Measurements from ENCODE around the gene WDR88. TPM values are rescaled to one million over a fixed set of nuclear protein-coding genes. Genes with fewer than 3 reads are reported as not detected.
"Not testable (repeated sequence)": the region's sequence is repeated elsewhere in the genome, so short reads cannot be mapped to it uniquely, and the experiment has no call there.

The WDR88 gene
- total RNA-seq, 3 donors from 2014 or later, result not detected

DNA sequence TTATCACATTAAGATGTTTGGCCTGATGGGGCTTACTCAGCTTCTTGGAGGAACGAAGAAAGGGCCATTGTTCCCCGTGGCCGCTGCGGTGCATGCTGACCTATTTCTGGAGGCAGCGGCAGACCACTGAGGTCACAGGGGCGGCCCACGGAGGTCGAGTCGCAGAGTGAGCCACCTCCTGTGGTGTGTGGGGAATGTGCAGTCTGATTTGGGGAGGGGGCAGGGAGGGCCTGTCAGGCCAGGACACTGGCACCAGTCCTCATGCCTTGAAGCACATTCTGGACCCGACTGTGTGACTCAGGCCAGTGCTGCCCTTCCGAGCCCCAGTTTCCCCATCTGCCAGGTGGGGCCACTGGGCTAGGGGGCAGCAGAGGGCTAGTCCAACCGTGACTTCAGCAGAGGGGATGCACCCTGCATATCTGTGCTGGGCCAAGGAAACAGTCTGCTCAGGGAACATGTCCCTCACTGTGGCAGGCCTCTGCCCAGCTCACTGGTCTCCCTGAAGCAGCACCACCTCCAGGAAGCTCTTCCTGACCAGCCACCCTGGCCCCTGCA is 87.4 kb downstream of the WDR88 start:
- Histone ChIP-seq H3K27ac (no peak overlapping the region), H3K36me3 (no peaks in the 10 kb centered on the region), H3K4me3 (no peak overlapping the region), H3K27me3 (no peaks in the 10 kb centered on the region), H3K4me1 (no peaks in the 10 kb centered on the region), H3K9me3 (no peaks in the 10 kb centered on the region)
- no peak for DNase-seq (ENCODE audit: low spot score in 2 of 2)
- TF ChIP-seq, protein P1, sequence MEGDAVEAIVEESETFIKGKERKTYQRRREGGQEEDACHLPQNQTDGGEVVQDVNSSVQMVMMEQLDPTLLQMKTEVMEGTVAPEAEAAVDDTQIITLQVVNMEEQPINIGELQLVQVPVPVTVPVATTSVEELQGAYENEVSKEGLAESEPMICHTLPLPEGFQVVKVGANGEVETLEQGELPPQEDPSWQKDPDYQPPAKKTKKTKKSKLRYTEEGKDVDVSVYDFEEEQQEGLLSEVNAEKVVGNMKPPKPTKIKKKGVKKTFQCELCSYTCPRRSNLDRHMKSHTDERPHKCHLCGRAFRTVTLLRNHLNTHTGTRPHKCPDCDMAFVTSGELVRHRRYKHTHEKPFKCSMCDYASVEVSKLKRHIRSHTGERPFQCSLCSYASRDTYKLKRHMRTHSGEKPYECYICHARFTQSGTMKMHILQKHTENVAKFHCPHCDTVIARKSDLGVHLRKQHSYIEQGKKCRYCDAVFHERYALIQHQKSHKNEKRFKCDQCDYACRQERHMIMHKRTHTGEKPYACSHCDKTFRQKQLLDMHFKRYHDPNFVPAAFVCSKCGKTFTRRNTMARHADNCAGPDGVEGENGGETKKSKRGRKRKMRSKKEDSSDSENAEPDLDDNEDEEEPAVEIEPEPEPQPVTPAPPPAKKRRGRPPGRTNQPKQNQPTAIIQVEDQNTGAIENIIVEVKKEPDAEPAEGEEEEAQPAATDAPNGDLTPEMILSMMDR (IDR thresholded peaks at IDR 0.05), result no peak
- TF ChIP-seq POLR2A (IDR thresholded peaks at IDR 0.05) (no peak), POLR2AphosphoS5 (IDR thresholded peaks at IDR 0.05) (no peak)
- intact Hi-C loops (cut with DNase I; ENCODE audit: low total_unique reads), result no loop called here

DNA sequence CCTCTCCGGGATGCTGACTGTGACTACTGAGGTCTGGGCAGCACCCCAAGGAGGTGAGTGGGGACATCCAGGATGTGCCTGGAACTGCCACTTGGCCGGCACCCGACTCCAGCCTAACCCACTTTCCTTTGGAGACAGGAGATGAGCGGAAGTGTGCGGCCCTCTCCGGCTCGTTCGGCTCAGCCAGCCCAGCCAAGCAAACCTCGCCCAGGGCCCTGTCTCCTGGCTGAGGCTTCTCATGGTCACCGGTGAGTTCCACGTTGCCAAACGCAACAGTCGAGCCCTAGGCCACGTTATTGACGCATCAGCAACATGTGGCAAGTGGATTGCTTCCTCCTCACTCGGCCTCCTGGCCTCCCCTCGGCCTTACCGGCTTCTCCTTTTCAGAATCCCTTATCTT is 88.2 kb downstream of the WDR88 start:
- no peaks in the 10 kb centered on the region for H3K9me3 ChIP-seq
- H3K4me3 ChIP-seq, result no peak overlapping the region
- TF ChIP-seq, protein P1 (IDR thresholded peaks at IDR 0.05), result no peak
- TF ChIP-seq POLR2AphosphoS5 (IDR thresholded peaks at IDR 0.05) (no peak), POLR2A (IDR thresholded peaks at IDR 0.05) (no peak)
- no peak for DNase-seq (ENCODE audit: low spot score in 2 of 2)
- H3K27me3 ChIP-seq, result peaks cover 3 to 7% of the 10 kb centered on the region in 2 donors
- H3K36me3 ChIP-seq, result no peaks in the 10 kb centered on the region
- H3K27ac ChIP-seq, result no peak overlapping the region
- H3K4me1 ChIP-seq, result no peaks in the 10 kb centered on the region
- intact Hi-C loops (cut with DNase I; ENCODE audit: low total_unique reads), result no loop called here

DNA sequence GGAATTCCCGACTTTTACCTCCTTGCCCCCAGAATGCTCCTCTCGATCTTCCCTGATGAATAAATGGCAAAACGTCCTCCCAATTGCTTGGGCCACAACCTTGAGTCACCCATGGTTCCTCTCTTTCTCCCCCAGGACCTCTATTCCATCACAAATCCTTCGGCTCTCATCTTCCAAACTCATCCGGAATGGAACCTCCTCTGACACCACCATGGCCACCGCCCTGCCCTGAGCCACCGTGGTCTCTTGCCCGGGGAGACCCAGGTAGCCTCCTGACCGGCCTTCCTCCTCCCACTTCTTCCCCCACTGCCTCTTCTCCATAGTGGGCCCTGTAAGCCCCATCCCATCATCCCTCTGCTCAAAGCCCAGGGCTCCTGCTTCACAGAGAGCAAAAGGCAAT is 88.8 kb downstream of the WDR88 start:
- Histone ChIP-seq H3K36me3 (no peaks in the 10 kb centered on the region), H3K4me3 (no peak overlapping the region), H3K27ac (no peak overlapping the region), H3K4me1 (no peaks in the 10 kb centered on the region), H3K9me3 (no peaks in the 10 kb centered on the region), H3K27me3 (peaks cover 6 to 14% of the 10 kb centered on the region in 2 donors)
- intact Hi-C loops (cut with DNase I; ENCODE audit: low total_unique reads), result no loop called here
- no peak for DNase-seq (ENCODE audit: low spot score in 2 of 2)
- TF ChIP-seq POLR2A (IDR thresholded peaks at IDR 0.05) (no peak), POLR2AphosphoS5 (IDR thresholded peaks at IDR 0.05) (no peak)
- TF ChIP-seq, protein P1 (IDR thresholded peaks at IDR 0.05), result no peak

DNA sequence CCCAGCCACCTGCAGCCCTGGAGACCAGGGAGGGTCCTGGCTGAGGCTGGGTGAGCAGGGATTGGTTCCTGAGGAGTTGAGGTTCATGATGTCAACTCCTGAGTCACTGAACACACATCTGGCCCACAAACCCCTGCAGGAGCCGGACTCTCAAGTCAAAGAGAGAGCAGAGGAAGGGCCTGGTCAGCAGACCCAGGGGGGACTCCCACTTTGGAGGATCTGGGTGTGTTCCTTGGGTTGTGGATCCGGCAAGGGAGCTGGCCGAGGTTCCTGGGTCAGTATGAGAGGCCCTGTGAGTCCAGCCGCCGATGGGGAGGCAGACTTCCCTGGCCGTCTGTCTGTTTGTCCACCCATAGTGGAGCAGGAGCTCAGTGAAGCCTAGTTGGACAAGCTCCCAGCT is 89.7 kb downstream of the WDR88 start:
- intact Hi-C loops (cut with DNase I; ENCODE audit: low total_unique reads), result no loop called here
- Histone ChIP-seq H3K27me3 (peaks cover 9 to 23% of the 10 kb centered on the region in 2 donors), H3K4me1 (no peaks in the 10 kb centered on the region), H3K27ac (no peak overlapping the region), H3K4me3 (no peak overlapping the region), H3K36me3 (no peaks in the 10 kb centered on the region), H3K9me3 (no peaks in the 10 kb centered on the region)
- TF ChIP-seq, protein P1 (IDR thresholded peaks at IDR 0.05), result no peak
- TF ChIP-seq POLR2AphosphoS5 (IDR thresholded peaks at IDR 0.05) (no peak), POLR2A (IDR thresholded peaks at IDR 0.05) (no peak)
- DNase-seq (ENCODE audit: low spot score in 2 of 2), result no peak

DNA sequence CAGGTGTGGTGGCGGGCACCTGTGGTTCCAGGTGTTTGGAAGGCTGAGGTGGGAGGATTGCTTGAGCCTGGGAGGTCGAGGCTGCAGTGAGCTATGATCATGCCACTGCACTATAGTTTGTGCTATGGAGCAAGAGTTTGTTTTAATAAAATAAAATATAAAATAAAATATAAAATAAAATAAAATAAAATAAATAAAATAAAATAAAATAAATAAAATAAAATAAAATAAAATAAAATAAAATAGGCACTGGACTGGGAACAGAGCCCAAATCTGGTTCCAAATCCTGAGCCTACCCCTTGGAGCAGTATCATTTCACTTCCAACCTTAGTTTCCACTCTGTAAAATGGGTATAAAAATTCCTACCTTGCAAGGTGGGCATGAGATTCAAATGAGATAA is 90.3 kb downstream of the WDR88 start:
- intact Hi-C loops (cut with DNase I; ENCODE audit: low total_unique reads); H3K36me3 ChIP-seq; H3K4me1 ChIP-seq; DNase-seq (ENCODE audit: low spot score in 2 of 2); H3K4me3 ChIP-seq; H3K9me3 ChIP-seq; H3K27ac ChIP-seq: not testable (repeated sequence)
- H3K27me3 ChIP-seq, result peaks cover 15 to 29% of the 10 kb centered on the region in 2 donors
